Memory B cell (primary cell): ENCODE data around the gene MAFG.

Source experiments
- ATAC-seq: fragments of 150-1000 bp; cut with Tn5 transposase; 2 replicates; pipeline ENCODE4 v1.10.0; 2021; ENCODE audit warnings: low read depth, mild to moderate bottlenecking, moderate library complexity
- DNase-seq, 2 donors: peaks; one replicate each; pipeline ENCODE4 v3.0.0; 2022; ENCODE audit warnings: low spot score in 2 of 2
- H3K27ac Mint-ChIP-seq: one replicate; pipeline ENCODE4 v1.8.0; 2022; ENCODE audit warnings: mild to moderate bottlenecking, moderate library complexity, mixed read lengths
- H3K27me3 Mint-ChIP-seq: one replicate; pipeline ENCODE4 v1.8.0; 2022; ENCODE audit warnings: mixed read lengths
- H3K36me3 Mint-ChIP-seq: one replicate; pipeline ENCODE4 v1.8.0; 2022; ENCODE audit warnings: mild to moderate bottlenecking, mixed read lengths
- H3K4me1 Mint-ChIP-seq: one replicate; pipeline ENCODE4 v1.8.0; 2022; ENCODE audit warnings: mixed read lengths
- H3K4me3 Mint-ChIP-seq: one replicate; pipeline ENCODE4 v1.8.0; 2022; ENCODE audit warnings: mild to moderate bottlenecking, moderate library complexity, mixed read lengths
- H3K9me3 Mint-ChIP-seq: one replicate; pipeline ENCODE4 v1.8.0; 2022; ENCODE audit warnings: mixed read lengths

MAFG gene

DNA sequence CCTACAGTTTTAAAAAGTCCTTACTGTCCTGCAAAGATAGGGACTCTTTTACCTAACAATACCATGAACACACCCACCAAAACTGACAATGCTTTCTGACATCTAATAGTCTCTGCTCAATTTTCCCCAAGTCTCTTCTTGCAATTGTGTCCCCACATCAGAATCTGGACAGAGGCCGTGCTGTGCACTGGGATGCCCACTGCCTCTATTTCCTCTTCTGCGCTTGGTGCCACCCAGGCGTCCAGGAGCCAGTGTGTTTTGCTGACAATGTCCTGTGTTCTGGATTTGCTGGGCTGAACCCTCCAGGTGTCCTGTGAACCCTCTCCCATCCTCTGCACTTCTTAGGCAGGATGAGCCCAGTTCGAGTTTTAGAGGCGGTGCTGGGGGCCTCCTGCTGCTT is 50.0 kb downstream of the MAFG start:
- Mint-ChIP-seq H3K27ac (no peak overlapping the region), H3K4me1 (peaks cover 11% of the 10 kb centered on the region), H3K36me3 (peaks cover 11% of the 10 kb centered on the region), H3K27me3 (no peaks in the 10 kb centered on the region), H3K9me3 (no peaks in the 10 kb centered on the region), H3K4me3 (no peak overlapping the region)
- ATAC-seq (no peak), DNase-seq (no peak)

DNA sequence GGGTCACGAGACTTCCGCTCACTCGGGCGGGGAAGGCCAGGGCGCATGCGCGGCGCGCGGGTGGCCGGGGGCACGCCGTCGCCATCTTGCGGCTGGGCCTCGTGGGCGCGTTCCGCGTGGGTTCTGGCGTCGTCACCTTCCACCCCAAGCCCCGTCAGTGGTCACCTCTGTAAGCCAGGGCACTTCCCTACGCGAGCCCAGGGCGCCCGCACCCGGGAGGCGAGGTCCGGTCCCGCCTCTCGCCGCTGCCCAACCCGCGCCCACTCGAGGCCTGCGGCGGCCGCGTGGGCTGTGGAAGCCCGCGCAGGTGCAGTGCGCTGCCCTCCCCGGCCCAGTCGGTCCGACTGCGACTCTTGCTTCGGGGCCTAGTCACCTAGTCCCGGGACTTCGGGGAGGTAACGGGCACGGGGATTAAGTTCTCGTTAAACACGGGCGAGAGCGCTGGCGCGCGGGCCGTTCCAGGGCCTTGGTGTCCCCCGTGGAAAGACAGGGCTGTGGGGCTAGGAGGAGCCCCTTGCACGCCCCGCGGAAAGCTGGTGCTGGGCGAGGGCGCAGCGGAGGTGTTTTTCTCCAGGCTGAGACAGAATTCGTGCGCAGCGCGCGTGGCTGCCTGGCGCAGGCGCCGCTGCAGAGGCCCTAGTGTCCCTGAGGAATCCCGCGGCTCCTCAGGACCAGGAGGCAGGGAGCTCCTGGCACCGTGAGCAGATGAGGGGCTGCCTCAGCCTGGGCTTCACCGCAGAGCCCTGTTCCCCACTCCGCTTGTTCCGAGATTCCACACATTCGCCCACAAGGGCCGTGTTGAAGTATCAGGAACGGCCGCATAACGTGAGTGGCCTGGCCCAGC is 55.9 kb downstream of the MAFG start:
- Mint-ChIP-seq H3K27me3 (no peaks in the 10 kb centered on the region), H3K9me3 (no peaks in the 10 kb centered on the region), H3K4me3 (peak overlapping the region; percentile 86), H3K4me1 (peaks cover 29% of the 10 kb centered on the region), H3K36me3 (peaks cover 7% of the 10 kb centered on the region), H3K27ac (peak overlapping the region; percentile 95)
- DNase-seq (peak; percentile 95 to 96), ATAC-seq (peak; percentile 32)

GRCh38 chr17:81870981-81871386 is 56.6 kb downstream of the MAFG start, which contains the start of gene ARHGDIA:
Gene ARHGDIA (minus strand): TSS chr17:81871337. CDS start chr17:81869930, 1,407 bp downstream.
- Mint-ChIP-seq H3K36me3 (peaks cover 7% of the 10 kb centered on the region), H3K4me3 (peak within 1 kb of the TSS; percentile 86), H3K27ac (peak within 1 kb of the TSS; percentile 95), H3K4me1 (peaks cover 29% of the 10 kb centered on the region), H3K27me3 (no peaks in the 10 kb centered on the region), H3K9me3 (no peaks in the 10 kb centered on the region)
- peak; percentile 73 for ATAC-seq
- no peak for DNase-seq

GRCh38 chr17:81870131-81870980 is 57.2 kb downstream of the MAFG start:
- ATAC-seq (peak; percentile 19), DNase-seq (peak; percentile 34 to 51)
- peaks cover 7% of the 10 kb centered on the region for H3K36me3 Mint-ChIP-seq

DNA sequence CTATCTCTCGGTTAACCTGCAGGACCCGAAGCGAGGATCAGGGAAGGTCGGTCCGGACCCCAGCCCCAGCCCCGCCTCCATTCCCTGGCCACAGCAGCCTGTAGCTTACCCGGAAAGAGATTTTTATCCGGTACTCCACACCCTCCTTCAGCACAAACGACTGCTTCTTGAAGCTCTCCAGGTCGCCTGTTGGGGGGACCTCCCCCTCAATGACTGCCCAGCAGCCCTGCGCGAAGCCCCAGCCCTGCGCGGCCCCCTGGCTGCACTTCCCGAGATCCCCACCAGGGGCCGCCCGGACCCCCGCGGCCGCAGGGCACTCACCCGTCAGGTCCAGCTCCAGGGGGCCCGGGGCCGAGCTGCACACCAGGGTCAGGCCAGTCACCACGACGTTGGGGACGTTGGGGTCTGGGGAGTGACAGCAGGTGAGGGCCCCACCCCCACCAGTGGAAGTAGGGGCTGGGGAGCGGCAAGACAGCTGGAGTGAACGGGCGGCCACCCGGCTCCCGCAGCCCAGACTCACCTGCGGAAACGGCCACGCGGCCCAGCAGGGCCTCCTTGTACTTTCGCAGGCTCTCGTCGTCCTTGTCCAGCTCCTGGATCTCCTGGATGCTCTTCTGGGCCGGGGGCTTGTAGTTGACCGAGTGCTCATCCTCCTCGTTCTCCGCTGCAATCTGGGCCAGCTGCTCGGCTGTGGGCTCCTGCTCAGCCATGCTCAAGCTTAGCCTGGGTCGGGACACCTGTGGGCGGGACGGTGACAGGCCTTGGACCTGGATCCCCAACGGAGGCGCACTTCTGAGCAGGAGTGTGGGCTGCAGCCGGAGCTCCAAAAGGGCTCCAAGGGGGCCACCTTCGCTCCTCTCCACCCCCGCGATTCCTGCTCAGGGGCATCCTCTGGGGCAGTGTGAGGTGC is 58.1 kb downstream of the MAFG start:
- Mint-ChIP-seq H3K4me1 (peaks cover 29% of the 10 kb centered on the region), H3K27ac (peak overlapping the region; percentile 91), H3K9me3 (no peaks in the 10 kb centered on the region), H3K4me3 (peak overlapping the region; percentile 85), H3K36me3 (peaks cover 7% of the 10 kb centered on the region), H3K27me3 (no peaks in the 10 kb centered on the region)
- ATAC-seq (no peak), DNase-seq (peak; percentile 48 to 67)

More at GRCh38 chr17:81870131-81870980, 57.2 kb downstream of the MAFG start:
- H3K27ac Mint-ChIP-seq, result peak overlapping the region; percentile 91
- H3K9me3 Mint-ChIP-seq, result no peaks in the 10 kb centered on the region
- peak overlapping the region; percentile 85 for H3K4me3 Mint-ChIP-seq
- no peaks in the 10 kb centered on the region for H3K27me3 Mint-ChIP-seq
- peaks cover 29% of the 10 kb centered on the region for H3K4me1 Mint-ChIP-seq

- no peak for ATAC-seq
These were observed 58.8 kb downstream of the MAFG start for GRCh38 chr17:81868674-81869220.

More at GRCh38 chr17:81868674-81869220, 58.8 kb downstream of the MAFG start:
- no peaks in the 10 kb centered on the region for H3K9me3 Mint-ChIP-seq
- no peak overlapping the region for H3K4me3 Mint-ChIP-seq
- peaks cover 7% of the 10 kb centered on the region for H3K36me3 Mint-ChIP-seq
- H3K27ac Mint-ChIP-seq, result peak overlapping the region; percentile 91
- DNase-seq, result no peak
- no peaks in the 10 kb centered on the region for H3K27me3 Mint-ChIP-seq
- H3K4me1 Mint-ChIP-seq, result peaks cover 29% of the 10 kb centered on the region
